Upper lobe of left lung (tissue), 6 donors: ENCODE results near the gene CNOT3. TPM values are rescaled to one million over a fixed set of nuclear protein-coding genes. Genes with fewer than 3 reads are reported as not detected.
A peak's percentile ranks its signal among the peaks of the same experiment; 100 is the strongest.

ENCODE experiments used
- ATAC-seq, 2 donors: fragments of 200-7000 bp; cut with Tn5 transposase; one replicate each; pipeline ENCODE4 v1.9.1; 2022; ENCODE audit warnings: mild to moderate bottlenecking in 2 of 2, moderate library complexity in 2 of 2; ENCODE audit not compliant: low FRiP score in 2 of 2
- DNase-seq, 2 donors: peaks; one replicate each; pipeline ENCODE4 v3.0.0-alpha.2; 2019 to 2020
- H3K27ac ChIP-seq, 4 donors: fragments of 200-600 bp; sonication (generic); one replicate each; pipeline ENCODE4 v1.5.1; 2016 to 2019
- H3K27me3 ChIP-seq, 4 donors: fragments of 200-600 bp; sonication (generic); one replicate each; pipeline ENCODE4 v1.5.1; 2017 to 2019
- H3K36me3 ChIP-seq, 4 donors: fragments of 200-600 bp; sonication (generic); one replicate each; pipeline ENCODE4 v1.5.1; 2016 to 2019
- H3K4me1 ChIP-seq, 4 donors: fragments of 200-600 bp; sonication (generic); one replicate each; pipeline ENCODE4 v1.5.1; 2018 to 2019
- H3K4me3 ChIP-seq, 4 donors: fragments of 200-600 bp; sonication (generic); one replicate each; pipeline ENCODE4 v1.5.1; 2017 to 2019; ENCODE audit warnings: mild to moderate bottlenecking in 2 of 4, moderate library complexity in 1 of 4
- H3K9me3 ChIP-seq, 4 donors: fragments of 200-600 bp; sonication (generic); one replicate each; pipeline ENCODE4 v1.5.1; 2018 to 2019
- EP300 ChIP-seq, 4 donors: sonication (generic); formaldehyde crosslinking; IDR thresholded peaks; one replicate each; pipeline ENCODE4 v1.5.1; 2017; ENCODE audit warnings: antibody characterized with exemption in 4 of 4, control low read depth in 2 of 4
- POLR2A ChIP-seq, 4 donors: fragments of 450-650 bp; IDR thresholded peaks; one replicate each; pipeline ENCODE4 v1.5.1; 2016 to 2017; ENCODE audit warnings: antibody characterized with exemption in 4 of 4, mild to moderate bottlenecking in 2 of 4
- POLR2AphosphoS5 ChIP-seq, 2 donors: sonication (generic); formaldehyde crosslinking; IDR thresholded peaks; one replicate each; pipeline ENCODE4 v1.5.1; 2017; ENCODE audit warnings: antibody characterized with exemption in 2 of 2
- WGBS, 2 donors: methylation state at CpG; one replicate each; pipeline ENCODE4 v1.1.5; 2017 to 2018; 5-methylcytosine and 5-hydroxymethylcytosine counted together
- total RNA-seq, 6 donors: library from RNA; depleted of rRNA in 4 of 6; stranded (reverse); fragments of >200 nt in 4 of 6; gene quantifications; one replicate each; pipeline versions ENCODE4 v1.1.0 to v1.2.1, GENCODE V29; 2016 to 2021
- TF ChIP-seq, protein P1 (sequence below), 6 experiments: fragments of 450-650 bp in 4 of 6; fragments of 200-600 bp in 2 of 6; sonication (generic) in 2 of 6; IDR thresholded peaks; one replicate each; pipeline ENCODE4 v1.5.1; 2016 to 2019; ENCODE audit warnings: antibody characterized with exemption in 6 of 6
- donor health status: DM: no; HTN: no; CAD: no; lungs with moderate emphysema.
- donor health status: DM: no; HTN: yes; CAD: no; lungs with severe emphysema.

CNOT3 gene
- total RNA-seq, 6 donors from 2014 or later = 18.8 to 65.0 (median 36.6) TPM

GRCh38 chr19:54152267-54152666 is 14.7 kb downstream of the CNOT3 start:
- no peak overlapping the region for H3K4me3 ChIP-seq
- no peak for ATAC-seq
- peaks cover 28 to 100% (median 97%) of the 10 kb centered on the region in 4 donors for H3K36me3 ChIP-seq
- no peak overlapping the region for H3K27ac ChIP-seq
- H3K4me1 ChIP-seq = peaks cover 0 to 5% (median 0%) of the 10 kb centered on the region in 4 donors
- 88 to 100% methylated on average over 2 to 6 of the region's 12 CpGs for WGBS, 2 donors
- H3K9me3 ChIP-seq = no peaks in the 10 kb centered on the region
- no peaks in the 10 kb centered on the region for H3K27me3 ChIP-seq
- no peak for TF ChIP-seq EP300 (IDR thresholded peaks at IDR 0.05)
- TF ChIP-seq, protein P1, sequence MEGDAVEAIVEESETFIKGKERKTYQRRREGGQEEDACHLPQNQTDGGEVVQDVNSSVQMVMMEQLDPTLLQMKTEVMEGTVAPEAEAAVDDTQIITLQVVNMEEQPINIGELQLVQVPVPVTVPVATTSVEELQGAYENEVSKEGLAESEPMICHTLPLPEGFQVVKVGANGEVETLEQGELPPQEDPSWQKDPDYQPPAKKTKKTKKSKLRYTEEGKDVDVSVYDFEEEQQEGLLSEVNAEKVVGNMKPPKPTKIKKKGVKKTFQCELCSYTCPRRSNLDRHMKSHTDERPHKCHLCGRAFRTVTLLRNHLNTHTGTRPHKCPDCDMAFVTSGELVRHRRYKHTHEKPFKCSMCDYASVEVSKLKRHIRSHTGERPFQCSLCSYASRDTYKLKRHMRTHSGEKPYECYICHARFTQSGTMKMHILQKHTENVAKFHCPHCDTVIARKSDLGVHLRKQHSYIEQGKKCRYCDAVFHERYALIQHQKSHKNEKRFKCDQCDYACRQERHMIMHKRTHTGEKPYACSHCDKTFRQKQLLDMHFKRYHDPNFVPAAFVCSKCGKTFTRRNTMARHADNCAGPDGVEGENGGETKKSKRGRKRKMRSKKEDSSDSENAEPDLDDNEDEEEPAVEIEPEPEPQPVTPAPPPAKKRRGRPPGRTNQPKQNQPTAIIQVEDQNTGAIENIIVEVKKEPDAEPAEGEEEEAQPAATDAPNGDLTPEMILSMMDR (IDR thresholded peaks at IDR 0.05) = no peak
- no peak for TF ChIP-seq POLR2A (IDR thresholded peaks at IDR 0.05)
- no peak for DNase-seq

DNA sequence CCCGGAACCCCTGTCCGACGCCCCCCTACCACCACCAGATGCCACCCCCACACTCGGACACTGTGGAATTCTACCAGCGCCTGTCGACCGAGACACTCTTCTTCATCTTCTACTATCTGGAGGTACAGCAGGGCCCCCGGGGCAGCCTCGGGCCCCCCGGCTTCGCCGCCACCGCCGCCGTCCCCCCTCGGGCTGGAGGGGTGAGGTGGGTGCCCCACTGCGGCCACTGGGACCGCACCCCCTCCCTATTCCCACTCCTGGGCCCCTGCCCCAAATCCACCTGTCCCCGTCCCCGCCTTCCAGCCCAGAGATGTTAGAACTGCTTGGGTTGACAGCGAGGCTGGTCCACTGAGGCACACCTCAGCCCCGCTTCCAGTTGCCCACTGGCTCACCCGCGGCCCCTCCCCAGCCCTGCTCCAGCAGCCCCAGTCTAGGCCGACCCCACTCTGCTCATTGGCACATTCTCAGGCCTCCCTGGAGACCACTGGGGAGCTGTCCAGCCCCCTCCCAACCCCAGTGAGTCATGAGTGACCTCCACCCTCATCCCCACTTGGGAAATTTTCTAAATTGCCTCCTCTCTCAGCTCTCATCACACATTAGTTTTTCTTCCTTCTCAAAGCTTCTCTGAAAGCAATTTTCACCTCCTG is 15.4 kb downstream of the CNOT3 start:
- ATAC-seq = peak in 1 of 2 donors; percentile 66
- Histone ChIP-seq H3K27ac (no peak overlapping the region), H3K27me3 (no peaks in the 10 kb centered on the region), H3K9me3 (no peaks in the 10 kb centered on the region), H3K36me3 (peaks cover 28 to 100% (median 95%) of the 10 kb centered on the region in 4 donors), H3K4me1 (peaks cover 0 to 11% (median 2%) of the 10 kb centered on the region in 4 donors), H3K4me3 (no peak overlapping the region)
- TF ChIP-seq, protein P1 (IDR thresholded peaks at IDR 0.05) = no peak
- no peak for TF ChIP-seq EP300 (IDR thresholded peaks at IDR 0.05)
- no peak for TF ChIP-seq POLR2AphosphoS5 (IDR thresholded peaks at IDR 0.05)
- no peak for TF ChIP-seq POLR2A (IDR thresholded peaks at IDR 0.05)
- 91 to 94% methylated on average over 21 to 25 of the region's 25 CpGs for WGBS, 2 donors
- DNase-seq = peak in 1 of 2 donors; percentile 82

DNA sequence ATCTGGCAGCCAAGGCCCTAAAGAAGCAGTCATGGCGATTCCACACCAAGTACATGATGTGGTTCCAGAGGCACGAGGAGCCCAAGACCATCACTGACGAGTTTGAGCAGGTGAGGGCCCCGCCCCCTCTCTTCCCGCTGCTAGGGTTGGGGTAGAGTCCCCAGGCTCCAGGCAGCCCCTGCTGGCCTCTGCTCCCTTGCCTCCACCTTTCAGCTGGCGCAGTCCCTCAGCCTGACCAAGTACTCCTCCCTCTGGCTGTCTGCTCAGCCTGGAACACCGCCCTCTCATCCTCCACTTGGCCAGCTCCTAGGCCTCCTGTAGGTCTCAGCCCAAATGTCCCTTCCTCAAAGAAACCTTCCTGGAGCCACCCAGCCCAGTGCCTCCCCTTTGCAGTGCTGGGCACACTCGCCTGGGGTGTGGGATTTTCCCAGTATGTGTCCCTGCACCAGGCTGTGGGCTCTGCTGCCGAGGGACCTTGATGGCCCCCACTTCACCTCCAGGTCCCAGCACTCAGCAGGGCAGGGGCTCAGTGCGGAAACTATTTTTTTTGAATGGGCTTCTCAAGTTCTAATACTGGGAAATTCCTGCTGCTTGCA is 16.3 kb downstream of the CNOT3 start:
- peaks cover 25 to 95% (median 88%) of the 10 kb centered on the region in 4 donors for H3K36me3 ChIP-seq
- H3K27ac ChIP-seq = no peak overlapping the region
- no peak overlapping the region for H3K4me3 ChIP-seq
- DNase-seq (no peak), ATAC-seq (peak in 1 of 2 donors; percentile 46)
- WGBS, 2 donors = 85 to 96% methylated on average over 8 to 10 of the region's 10 CpGs
- no peak for TF ChIP-seq EP300 (IDR thresholded peaks at IDR 0.05)
- no peak for TF ChIP-seq POLR2A (IDR thresholded peaks at IDR 0.05)
- TF ChIP-seq, protein P1 (IDR thresholded peaks at IDR 0.05) = no peak
- TF ChIP-seq POLR2AphosphoS5 (IDR thresholded peaks at IDR 0.05) = no peak
- no peaks in the 10 kb centered on the region for H3K9me3 ChIP-seq
- no peaks in the 10 kb centered on the region for H3K27me3 ChIP-seq
- H3K4me1 ChIP-seq = peaks cover 8 to 19% (median 10%) of the 10 kb centered on the region in 4 donors

- Histone ChIP-seq H3K4me3 (no peak overlapping the region), H3K9me3 (no peaks in the 10 kb centered on the region), H3K27me3 (no peaks in the 10 kb centered on the region), H3K4me1 (peaks cover 9 to 22% (median 12%) of the 10 kb centered on the region in 4 donors), H3K27ac (no peak overlapping the region), H3K36me3 (peaks cover 25 to 86% (median 79%) of the 10 kb centered on the region in 4 donors)
- ATAC-seq (no peak), DNase-seq (no peak)
- 65 to 72% methylated on average over 18 of the region's 18 CpGs for WGBS, 2 donors
- TF ChIP-seq EP300 (IDR thresholded peaks at IDR 0.05) = no peak
- TF ChIP-seq, protein P1 (IDR thresholded peaks at IDR 0.05) = no peak
- TF ChIP-seq POLR2A (IDR thresholded peaks at IDR 0.05) = no peak
- no peak for TF ChIP-seq POLR2AphosphoS5 (IDR thresholded peaks at IDR 0.05)
Observed at GRCh38 chr19:54154603-54155345, 17.2 kb downstream of the CNOT3 start.
